Measurements from ENCODE around the gene ADRM1.

GRCh38 chr20:62262064-62262463 is 40.7 kb upstream of the ADRM1 start:
- TF ChIP-seq POLR2A (IDR thresholded peaks at IDR 0.05) (no peak), CTCF (IDR thresholded peaks at IDR 0.05) (no peak)

Data from adrenal gland (tissue), 5 donors.